BE2C (cell line): ENCODE results near the gene NSRP1.

ENCODE experiments used
- DNase-seq: peaks from one replicate; pipeline ENCODE4 v3.0.0-alpha.2; 2020
- H3K27me3 ChIP-seq: fragments of 250-450 bp; sonication (Bioruptor Pico); 2 replicates; pipeline ENCODE4 v1.5.1; 2020; ENCODE audit warnings: mild to moderate bottlenecking
- H3K36me3 ChIP-seq: fragments of 250-450 bp; sonication (Bioruptor Pico); 2 replicates; pipeline ENCODE4 v1.5.1; 2020; ENCODE audit warnings: mild to moderate bottlenecking
- H3K4me1 ChIP-seq: fragments of 250-450 bp; sonication (Bioruptor Pico); 2 replicates; pipeline ENCODE4 v1.5.1; 2020
- H3K4me3 ChIP-seq: 2 replicates; pipeline ENCODE4 v1.5.1; 2011; ENCODE audit warnings: low read depth, low read length
- H3K9me3 ChIP-seq: fragments of 250-450 bp; sonication (Bioruptor Pico); 2 replicates; pipeline ENCODE4 v1.5.1; 2020
- CTCF ChIP-seq: IDR thresholded peaks from 2 replicates; pipeline ENCODE4 v1.5.1; 2012; ENCODE audit warnings: mild to moderate bottlenecking, low read depth, low read length

Gene NSRP1

GRCh38 chr17:30186761-30187160 lies 70.1 kb downstream of the NSRP1 start:
- Histone ChIP-seq H3K9me3 (no peaks in the 10 kb centered on the region), H3K4me3 (no peak overlapping the region), H3K36me3 (peaks cover 2% of the 10 kb centered on the region; the same call in 1 of the 2 replicates), H3K4me1 (no peaks in the 10 kb centered on the region), H3K27me3 (no peaks in the 10 kb centered on the region)
- TF ChIP-seq CTCF: no peak
- DNase-seq: no peak

GRCh38 chr17:30187573-30187972 lies 71.0 kb downstream of the NSRP1 start:
- Histone ChIP-seq H3K27me3 (no peaks in the 10 kb centered on the region), H3K9me3 (no peaks in the 10 kb centered on the region), H3K4me3 (no peak overlapping the region), H3K36me3 (peaks cover 2% of the 10 kb centered on the region; the same call in 1 of the 2 replicates), H3K4me1 (no peaks in the 10 kb centered on the region)
- no peak for TF ChIP-seq CTCF
- no peak for DNase-seq

- DNase-seq: no peak
- H3K4me1 ChIP-seq: no peaks in the 10 kb centered on the region
- H3K4me3 ChIP-seq: no peak overlapping the region
- no peaks in the 10 kb centered on the region for H3K9me3 ChIP-seq
- no peaks in the 10 kb centered on the region for H3K27me3 ChIP-seq
- peaks cover 2% of the 10 kb centered on the region; the same call in 1 of the 2 replicates for H3K36me3 ChIP-seq
- TF ChIP-seq CTCF: no peak
These were observed 71.8 kb downstream of the NSRP1 start for GRCh38 chr17:30188211-30188939.

- no peak for TF ChIP-seq CTCF
- H3K4me3 ChIP-seq: no peak overlapping the region
- H3K27me3 ChIP-seq: no peaks in the 10 kb centered on the region
- no peak for DNase-seq
- H3K36me3 ChIP-seq: no peaks in the 10 kb centered on the region
- no peaks in the 10 kb centered on the region for H3K9me3 ChIP-seq
- no peaks in the 10 kb centered on the region for H3K4me1 ChIP-seq
These were observed 74.5 kb downstream of the NSRP1 start for GRCh38 chr17:30191072-30191471.

GRCh38 chr17:30196504-30196903 lies 79.9 kb downstream of the NSRP1 start:
- no peak for DNase-seq

More at GRCh38 chr17:30196504-30196903, 79.9 kb downstream of the NSRP1 start:
- no peak for TF ChIP-seq CTCF
- Histone ChIP-seq H3K4me1 (no peaks in the 10 kb centered on the region), H3K27me3 (no peaks in the 10 kb centered on the region), H3K36me3 (no peaks in the 10 kb centered on the region), H3K4me3 (no peak overlapping the region), H3K9me3 (no peaks in the 10 kb centered on the region)
